ENCODE measurements around the gene CLCN7. TPM values are rescaled to one million over a fixed set of nuclear protein-coding genes. Genes with fewer than 3 reads are reported as not detected.

CLCN7 gene
- total RNA-seq, 1 experiment from 2014 or later = 48.2 TPM

DNA sequence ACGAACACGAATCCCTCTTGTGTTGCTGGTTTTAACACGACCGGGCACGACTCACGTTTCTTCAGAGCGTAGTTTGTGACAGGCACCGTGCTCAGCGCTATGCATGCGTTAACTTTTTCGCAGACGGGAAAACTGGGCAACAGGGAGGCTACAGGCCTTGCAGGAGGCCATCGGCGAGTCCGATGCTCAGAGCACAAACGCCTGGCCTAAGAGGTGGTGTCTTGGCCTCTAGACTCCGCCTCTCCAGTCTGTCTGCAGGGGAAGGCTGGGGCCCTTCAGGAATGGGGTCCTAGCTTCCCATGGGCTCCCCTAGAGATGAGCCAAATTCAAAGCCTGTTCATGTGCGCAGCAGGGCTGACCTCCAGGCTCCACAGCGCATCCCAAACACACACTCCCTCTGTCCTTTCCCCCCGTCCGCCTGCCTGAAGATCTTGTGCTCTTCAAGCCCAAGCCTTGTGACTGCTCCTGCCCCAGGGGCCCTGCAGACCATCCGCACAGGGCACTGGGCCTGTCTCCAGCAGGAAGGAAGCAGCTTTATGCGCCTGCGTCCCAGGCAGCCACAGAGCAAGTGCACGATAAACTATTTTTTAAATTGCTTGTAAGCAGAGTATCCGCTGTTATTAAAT is 3.1 kb downstream of the CLCN7 start:
- no peaks in the 10 kb centered on the region for H3K27me3 ChIP-seq (ENCODE audit: low read length)
- CTCF ChIA-PET = no interaction called here
- no TSS peak for BruUV-seq (replicated peaks)
- no peak overlapping the region for H3K9ac ChIP-seq (ENCODE audit: low read length)
- peaks cover 43% of the 10 kb centered on the region for H3K79me2 ChIP-seq (ENCODE audit: low read length)
- POLR2A ChIA-PET (ENCODE audit: unreplicated experiment) = interaction anchor here (0.5 kb wide), 1 partner anchor 58 kb away, joined by 3 read pairs; no protein-coding TSS in a partner anchor
- H3K27ac ChIP-seq (ENCODE audit: low read length) = no peak overlapping the region
- DNase-seq (no peak), ATAC-seq (no peak)
- H3K4me1 ChIP-seq (ENCODE audit: insufficient read depth, low read length) = peaks cover 5% of the 10 kb centered on the region; the same call in 1 of the 2 replicates
- H3F3A ChIP-seq (ENCODE audit: low read length, unreplicated experiment) = no peaks in the 10 kb centered on the region
- H3K4me3 ChIP-seq (ENCODE audit: low read length) = no peak overlapping the region
- H4K20me1 ChIP-seq (ENCODE audit: low read length) = no peaks in the 10 kb centered on the region
- no peak overlapping the region for H2AFZ ChIP-seq (ENCODE audit: low read length)
- intact Hi-C loops (cut with micrococcal nuclease) = no loop called here
- H3K9me2 ChIP-seq (replicated peaks; ENCODE audit: low read length) = no peaks in the 10 kb centered on the region
- H3K36me3 ChIP-seq (ENCODE audit: low read depth, low read length) = no peaks in the 10 kb centered on the region
- TF ChIP-seq CTCF (conservative IDR thresholded peaks at IDR 0.05; ENCODE audit: low read depth, low read length) (no peak), EZH2 (IDR thresholded peaks at IDR 0.05; ENCODE audit: low read length, unreplicated experiment) (no peak), EZH2phosphoT487 (IDR thresholded peaks at IDR 0.05; ENCODE audit: borderline replicate concordance, low read length) (no peak)
- no peak overlapping the region for H3K4me2 ChIP-seq (ENCODE audit: low read length)
- no peaks in the 10 kb centered on the region for H3K9me3 ChIP-seq (ENCODE audit: low read length)

DNA sequence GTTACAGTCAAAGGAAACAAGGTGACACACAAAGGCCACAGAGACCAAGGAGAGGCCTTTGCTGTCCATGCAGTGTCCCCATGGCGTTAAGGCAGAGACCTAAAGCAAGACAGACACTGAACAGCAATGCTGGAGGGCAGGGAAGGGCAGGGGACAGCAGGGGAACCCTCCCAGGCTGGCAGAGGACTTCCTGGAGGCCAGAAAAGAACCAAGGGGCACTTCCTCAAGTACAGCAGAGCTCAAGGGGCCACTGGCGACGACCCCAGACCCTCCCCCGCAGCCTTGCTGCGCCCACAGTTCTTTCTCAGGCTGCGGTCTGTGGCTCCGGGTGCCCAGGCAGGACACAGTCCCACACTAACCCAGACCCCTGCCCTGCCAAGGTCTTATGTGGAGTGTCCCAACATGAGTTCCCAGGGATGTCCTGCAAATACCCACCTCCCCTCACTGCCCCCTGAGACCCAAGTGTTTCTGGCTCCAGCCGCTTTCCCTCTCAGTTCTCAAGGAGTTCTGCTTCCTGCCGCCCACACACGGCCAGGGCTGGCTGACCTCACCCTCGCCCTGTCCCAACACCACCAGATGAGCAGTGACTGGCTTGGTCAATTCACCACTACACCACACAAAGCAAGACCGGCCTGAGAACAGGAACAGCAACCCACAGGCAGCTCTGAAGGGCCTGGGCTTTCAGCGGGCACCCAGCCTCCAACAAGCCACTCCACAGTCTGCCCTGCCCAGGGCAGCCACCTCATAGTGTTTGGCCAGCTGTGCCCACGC is 4.2 kb downstream of the CLCN7 start:
- Histone ChIP-seq H3K9ac (ENCODE audit: low read length) (no peak overlapping the region), H2AFZ (ENCODE audit: low read length) (no peak overlapping the region), H3K79me2 (ENCODE audit: low read length) (peaks cover 43% of the 10 kb centered on the region), H3K27ac (ENCODE audit: low read length) (no peak overlapping the region), H3K27me3 (ENCODE audit: low read length) (no peaks in the 10 kb centered on the region), H3F3A (ENCODE audit: low read length, unreplicated experiment) (no peaks in the 10 kb centered on the region), H3K9me3 (ENCODE audit: low read length) (no peaks in the 10 kb centered on the region), H3K4me1 (ENCODE audit: insufficient read depth, low read length) (peaks cover 5% of the 10 kb centered on the region; the same call in 1 of the 2 replicates), H3K4me3 (ENCODE audit: low read length) (no peak overlapping the region), H3K9me2 (replicated peaks; ENCODE audit: low read length) (no peaks in the 10 kb centered on the region), H4K20me1 (ENCODE audit: low read length) (no peaks in the 10 kb centered on the region), H3K4me2 (ENCODE audit: low read length) (no peak overlapping the region), H3K36me3 (ENCODE audit: low read depth, low read length) (no peaks in the 10 kb centered on the region)
- no TSS peak for BruUV-seq (replicated peaks)
- ATAC-seq = no peak; the same call in 1 of the 2 replicates
- POLR2A ChIA-PET (ENCODE audit: unreplicated experiment) = no interaction called here
- intact Hi-C loops (cut with micrococcal nuclease) = no loop called here
- no peak for TF ChIP-seq EZH2 (IDR thresholded peaks at IDR 0.05; ENCODE audit: low read length, unreplicated experiment)
- no peak for TF ChIP-seq EZH2phosphoT487 (IDR thresholded peaks at IDR 0.05; ENCODE audit: borderline replicate concordance, low read length)
- TF ChIP-seq CTCF (conservative IDR thresholded peaks at IDR 0.05; ENCODE audit: low read depth, low read length) = no peak
- no peak for DNase-seq
- CTCF ChIA-PET = no interaction called here

All from PC-3 (cell line).